ENCODE results near the gene BIN2.
A peak's percentile ranks its signal among the peaks of the same experiment; 100 is the strongest.

Gene BIN2

GRCh38 chr12:51253276-51253675 lies 70.7 kb downstream of the BIN2 start:
- no peak for DNase-seq

GRCh38 chr12:51247523-51248206 lies 76.3 kb downstream of the BIN2 start:
- no peak for DNase-seq

- peak; percentile 14 for DNase-seq
Observed at GRCh38 chr12:51246254-51246853, 77.6 kb downstream of the BIN2 start.

GRCh38 chr12:51245476-51246253 lies 78.3 kb downstream of the BIN2 start:
- no peak for DNase-seq

- no peak for DNase-seq
Observed at GRCh38 chr12:51244269-51244668, 79.7 kb downstream of the BIN2 start.

GRCh38 chr12:51242876-51243275 lies 81.1 kb downstream of the BIN2 start:
- DNase-seq: no peak

- no peak for DNase-seq
Observed at GRCh38 chr12:51242120-51242519, 81.9 kb downstream of the BIN2 start.

GRCh38 chr12:51240971-51241370 lies 83.0 kb downstream of the BIN2 start:
- no peak for DNase-seq

GRCh38 chr12:51238510-51239334 lies 85.3 kb downstream of the BIN2 start, which contains the start of gene DAZAP2:
Gene DAZAP2, plus strand, starts transcription at chr12:51238826. Its CDS starts 82 bp downstream, at chr12:51238908.
- DNase-seq: peak; percentile 94

- no peak for DNase-seq
Observed at GRCh38 chr12:51238037-51238509, 85.9 kb downstream of the BIN2 start.

- no peak for DNase-seq
Observed at GRCh38 chr12:51234530-51234929, 89.4 kb downstream of the BIN2 start.

- DNase-seq: no peak
Observed at GRCh38 chr12:51232642-51233041, 91.3 kb downstream of the BIN2 start.
